Measurements from ENCODE around the gene GTF2I. TPM values are rescaled to one million over a fixed set of nuclear protein-coding genes. Genes with fewer than 3 reads are reported as not detected.
"Not testable (repeated sequence)": the region's sequence is repeated elsewhere in the genome, so short reads cannot be mapped to it uniquely, and the experiment has no call there.

GTF2I gene
- total and polyA plus RNA-seq, 9 donors: 101 to 171 (median 143) TPM

- not testable (repeated sequence) for H3K4me1 ChIP-seq (ENCODE audit: control insufficient read depth, insufficient read depth, low read length); H3K4me3 ChIP-seq (ENCODE audit: low read length); H3K27me3 ChIP-seq (ENCODE audit: control insufficient read depth, insufficient read depth, low read length); H3K27ac ChIP-seq (ENCODE audit: low read length); H3K9me3 ChIP-seq (replicated peaks; ENCODE audit: control insufficient read depth, low read depth, low read length); DNase-seq; H3K36me3 ChIP-seq (ENCODE audit: control insufficient read depth, insufficient read depth, low read length)
- no CpG with 5 or more reads among the region's 14 CpGs for WGBS (ENCODE audit: insufficient coverage)
Observed at GRCh38 chr7:74739974-74740703, 82.6 kb downstream of the GTF2I start.

GRCh38 chr7:74743936-74744557 lies 86.5 kb downstream of the GTF2I start:
- not testable (repeated sequence) for H3K4me1 ChIP-seq (ENCODE audit: control insufficient read depth, insufficient read depth, low read length); H3K27me3 ChIP-seq (ENCODE audit: control insufficient read depth, insufficient read depth, low read length); H3K36me3 ChIP-seq (ENCODE audit: control insufficient read depth, insufficient read depth, low read length); H3K9me3 ChIP-seq (replicated peaks; ENCODE audit: control insufficient read depth, low read depth, low read length); DNase-seq; H3K27ac ChIP-seq (ENCODE audit: low read length); H3K4me3 ChIP-seq (ENCODE audit: low read length)
- WGBS (ENCODE audit: insufficient coverage): no CpG with 5 or more reads among the region's 9 CpGs

- no CpG with 5 or more reads among the region's 9 CpGs for WGBS (ENCODE audit: insufficient coverage)
- not testable (repeated sequence) for H3K27me3 ChIP-seq (ENCODE audit: control insufficient read depth, insufficient read depth, low read length); DNase-seq; H3K36me3 ChIP-seq (ENCODE audit: control insufficient read depth, insufficient read depth, low read length); H3K4me1 ChIP-seq (ENCODE audit: control insufficient read depth, insufficient read depth, low read length); H3K27ac ChIP-seq (ENCODE audit: low read length); H3K4me3 ChIP-seq (ENCODE audit: low read length); H3K9me3 ChIP-seq (replicated peaks; ENCODE audit: control insufficient read depth, low read depth, low read length)
Observed at GRCh38 chr7:74753921-74754482, 96.5 kb downstream of the GTF2I start.

GRCh38 chr7:74756673-74757072 lies 99.2 kb downstream of the GTF2I start:
- H3K27ac ChIP-seq (ENCODE audit: low read length): not testable (repeated sequence)

GRCh38 chr7:74758268-74758667 lies 100.8 kb downstream of the GTF2I start:
- not testable (repeated sequence) for H3K36me3 ChIP-seq (ENCODE audit: control insufficient read depth, insufficient read depth, low read length); H3K9me3 ChIP-seq (replicated peaks; ENCODE audit: control insufficient read depth, low read depth, low read length); H3K27ac ChIP-seq (ENCODE audit: low read length); H3K27me3 ChIP-seq (ENCODE audit: control insufficient read depth, insufficient read depth, low read length); H3K4me1 ChIP-seq (ENCODE audit: control insufficient read depth, insufficient read depth, low read length); DNase-seq; H3K4me3 ChIP-seq (ENCODE audit: low read length)
- WGBS (ENCODE audit: insufficient coverage): no CpG with 5 or more reads among the region's 7 CpGs

More at GRCh38 chr7:74756673-74757072, 99.2 kb downstream of the GTF2I start:
- not testable (repeated sequence) for H3K4me1 ChIP-seq (ENCODE audit: control insufficient read depth, insufficient read depth, low read length); DNase-seq; H3K4me3 ChIP-seq (ENCODE audit: low read length); H3K9me3 ChIP-seq (replicated peaks; ENCODE audit: control insufficient read depth, low read depth, low read length); H3K36me3 ChIP-seq (ENCODE audit: control insufficient read depth, insufficient read depth, low read length); H3K27me3 ChIP-seq (ENCODE audit: control insufficient read depth, insufficient read depth, low read length)
- no CpG with 5 or more reads among the region's 5 CpGs for WGBS (ENCODE audit: insufficient coverage)

GRCh38 chr7:74758982-74759381 lies 101.5 kb downstream of the GTF2I start:
- not testable (repeated sequence) for H3K27me3 ChIP-seq (ENCODE audit: control insufficient read depth, insufficient read depth, low read length); H3K4me1 ChIP-seq (ENCODE audit: control insufficient read depth, insufficient read depth, low read length); H3K36me3 ChIP-seq (ENCODE audit: control insufficient read depth, insufficient read depth, low read length); H3K9me3 ChIP-seq (replicated peaks; ENCODE audit: control insufficient read depth, low read depth, low read length); H3K27ac ChIP-seq (ENCODE audit: low read length); DNase-seq; H3K4me3 ChIP-seq (ENCODE audit: low read length)
- no CpG with 5 or more reads among the region's 3 CpGs for WGBS (ENCODE audit: insufficient coverage)

- not testable (repeated sequence) for H3K4me3 ChIP-seq (ENCODE audit: low read length); H3K27me3 ChIP-seq (ENCODE audit: control insufficient read depth, insufficient read depth, low read length); H3K36me3 ChIP-seq (ENCODE audit: control insufficient read depth, insufficient read depth, low read length); DNase-seq; H3K9me3 ChIP-seq (replicated peaks; ENCODE audit: control insufficient read depth, low read depth, low read length); H3K4me1 ChIP-seq (ENCODE audit: control insufficient read depth, insufficient read depth, low read length); H3K27ac ChIP-seq (ENCODE audit: low read length)
- no CpG with 5 or more reads among the region's 17 CpGs for WGBS (ENCODE audit: insufficient coverage)
Observed at GRCh38 chr7:74765205-74765918, 107.8 kb downstream of the GTF2I start.

GRCh38 chr7:74766509-74766908 lies 109.0 kb downstream of the GTF2I start:
- H3K4me1 ChIP-seq (ENCODE audit: control insufficient read depth, insufficient read depth, low read length); DNase-seq; H3K27me3 ChIP-seq (ENCODE audit: control insufficient read depth, insufficient read depth, low read length); H3K4me3 ChIP-seq (ENCODE audit: low read length); H3K27ac ChIP-seq (ENCODE audit: low read length); H3K9me3 ChIP-seq (replicated peaks; ENCODE audit: control insufficient read depth, low read depth, low read length); H3K36me3 ChIP-seq (ENCODE audit: control insufficient read depth, insufficient read depth, low read length): not testable (repeated sequence)
- WGBS (ENCODE audit: insufficient coverage): no CpG with 5 or more reads among the region's 7 CpGs

GRCh38 chr7:74766991-74767390 lies 109.5 kb downstream of the GTF2I start:
- H3K36me3 ChIP-seq (ENCODE audit: control insufficient read depth, insufficient read depth, low read length); H3K27ac ChIP-seq (ENCODE audit: low read length); H3K4me3 ChIP-seq (ENCODE audit: low read length); H3K4me1 ChIP-seq (ENCODE audit: control insufficient read depth, insufficient read depth, low read length); DNase-seq; H3K27me3 ChIP-seq (ENCODE audit: control insufficient read depth, insufficient read depth, low read length); H3K9me3 ChIP-seq (replicated peaks; ENCODE audit: control insufficient read depth, low read depth, low read length): not testable (repeated sequence)
- WGBS (ENCODE audit: insufficient coverage): 32% methylated on average over 4 of the region's 10 CpGs

- H3K36me3 ChIP-seq (ENCODE audit: control insufficient read depth, insufficient read depth, low read length): not testable (repeated sequence)
Observed at GRCh38 chr7:74770062-74770461, 112.5 kb downstream of the GTF2I start.

More at GRCh38 chr7:74770062-74770461, 112.5 kb downstream of the GTF2I start:
- not testable (repeated sequence) for DNase-seq; H3K27ac ChIP-seq (ENCODE audit: low read length); H3K4me3 ChIP-seq (ENCODE audit: low read length); H3K9me3 ChIP-seq (replicated peaks; ENCODE audit: control insufficient read depth, low read depth, low read length); H3K4me1 ChIP-seq (ENCODE audit: control insufficient read depth, insufficient read depth, low read length); H3K27me3 ChIP-seq (ENCODE audit: control insufficient read depth, insufficient read depth, low read length)
- WGBS (ENCODE audit: insufficient coverage): no CpG with 5 or more reads among the region's 7 CpGs
